Neuronal stem cell (in vitro differentiated cells): Measurements from ENCODE around the gene MBOAT7.
A peak's percentile ranks its signal among the peaks of the same experiment; 100 is the strongest.

Source experiments
- DNase-seq: peaks from one replicate; pipeline ENCODE4 v3.0.0-alpha.2; 2013; ENCODE audit warnings: low spot score
- H2AFZ ChIP-seq: one replicate; pipeline ENCODE4 v1.6.1; 2013; ENCODE audit warnings: mild to moderate bottlenecking, low read length, inconsistent platforms
- H2AK5ac ChIP-seq: 2 replicates; pipeline ENCODE4 v1.6.1; 2013; ENCODE audit warnings: low read depth, mild to moderate bottlenecking, inconsistent platforms, low read length, moderate library complexity, mixed read lengths
- H2BK120ac ChIP-seq: 2 replicates; pipeline ENCODE4 v1.6.1; 2013; ENCODE audit warnings: low read depth, mild to moderate bottlenecking, inconsistent platforms, low read length, moderate library complexity, mixed read lengths
- H2BK12ac ChIP-seq: one replicate; pipeline ENCODE4 v1.6.1; 2013; ENCODE audit warnings: low read length, inconsistent platforms
- H2BK15ac ChIP-seq: 2 replicates; pipeline ENCODE4 v1.6.1; 2013; ENCODE audit warnings: mild to moderate bottlenecking, low read length, inconsistent platforms, mixed read lengths
- H2BK5ac ChIP-seq: one replicate; pipeline ENCODE4 v1.6.1; 2013; ENCODE audit warnings: inconsistent platforms, mild to moderate bottlenecking, low read length, moderate library complexity
- H3K14ac ChIP-seq: one replicate; pipeline ENCODE4 v1.6.1; 2013; ENCODE audit warnings: low read length, inconsistent platforms
- H3K18ac ChIP-seq: 2 replicates; pipeline ENCODE4 v1.6.1; 2013; ENCODE audit warnings: low read length, inconsistent platforms
- H3K23ac ChIP-seq: 2 replicates; pipeline ENCODE4 v1.6.1; 2013; ENCODE audit warnings: low read depth, mild to moderate bottlenecking, mixed read lengths, low read length, inconsistent platforms; ENCODE audit not compliant: poor library complexity
- H3K27ac ChIP-seq: replicated peaks from 3 replicates; pipeline ENCODE4 v1.5.1; 2013; ENCODE audit warnings: low read length, inconsistent platforms
- H3K27me3 ChIP-seq, 3 experiments: 2 replicates each; pipeline ENCODE4 v1.6.1; 2013; ENCODE audit warnings: low read length in 3 of 3, mild to moderate bottlenecking in 2 of 3, inconsistent platforms in 1 of 3, low read depth in 1 of 3, mixed read lengths in 1 of 3, moderate library complexity in 1 of 3; ENCODE audit not compliant: control insufficient read depth in 3 of 3, insufficient read depth in 3 of 3
- H3K36me3 ChIP-seq, 2 donors: replicated peaks in 1 of 2; 2 replicates each; pipeline ENCODE4 v1.6.1; 2013; ENCODE audit warnings: low read length in 2 of 2; ENCODE audit not compliant: control insufficient read depth in 2 of 2, insufficient read depth in 2 of 2
- H3K4ac ChIP-seq: 2 replicates; pipeline ENCODE4 v1.6.1; 2013; ENCODE audit warnings: inconsistent platforms, mild to moderate bottlenecking, low read length, moderate library complexity
- H3K4me1 ChIP-seq, 2 donors: 1 replicate in 1 of 2; 2 replicates in 1 of 2; pipeline ENCODE4 v1.6.1; 2013; ENCODE audit warnings: low read length in 2 of 2, low read depth in 1 of 2; ENCODE audit not compliant: control insufficient read depth in 2 of 2, insufficient read depth in 1 of 2
- H3K4me2 ChIP-seq: one replicate; pipeline ENCODE4 v1.6.1; 2013; ENCODE audit warnings: mild to moderate bottlenecking, low read length, inconsistent platforms; ENCODE audit not compliant: insufficient read depth, poor library complexity, severe bottlenecking
- H3K4me3 ChIP-seq, 2 donors: 2 replicates each; pipeline ENCODE4 v1.5.1; 2013; ENCODE audit warnings: low read length in 2 of 2, mild to moderate bottlenecking in 2 of 2, inconsistent platforms in 1 of 2, moderate library complexity in 1 of 2
- H3K79me1 ChIP-seq: one replicate; pipeline ENCODE4 v1.6.1; 2013; ENCODE audit warnings: low read depth, mild to moderate bottlenecking, inconsistent platforms, low read length, moderate library complexity
- H3K9ac ChIP-seq: one replicate; pipeline ENCODE4 v1.6.1; 2013; ENCODE audit warnings: mild to moderate bottlenecking, low read depth, low read length, inconsistent platforms; ENCODE audit not compliant: poor library complexity
- H3K9me3 ChIP-seq, 2 donors: replicated peaks in 1 of 2; 2 replicates each; pipeline versions ENCODE3 to v1.6.1; 2013; ENCODE audit warnings: low read length in 2 of 2, mild to moderate bottlenecking in 2 of 2, inconsistent platforms in 1 of 2, low read depth in 1 of 2, mixed read lengths in 1 of 2, moderate library complexity in 1 of 2; ENCODE audit not compliant: control insufficient read depth in 2 of 2, insufficient read depth in 1 of 2
- H4K8ac ChIP-seq: one replicate; pipeline ENCODE4 v1.6.1; 2013; ENCODE audit warnings: low read depth, mild to moderate bottlenecking, inconsistent platforms, low read length, moderate library complexity
- H4K91ac ChIP-seq: one replicate; pipeline ENCODE4 v1.6.1; 2013; ENCODE audit warnings: low read length, low read depth, mild to moderate bottlenecking, inconsistent platforms; ENCODE audit not compliant: poor library complexity
- WGBS, 2 donors: extraction: QIAGEN DNeasy Blood & Tissue Kit; methylation state at CpG; one replicate each; pipeline ENCODE4 v1.1.7; 2013; ENCODE audit warnings: missing lambda C conversion rate in 2 of 2, mixed read lengths in 1 of 2; ENCODE audit not compliant: insufficient read length in 2 of 2, insufficient replicate concordance in 1 of 2; ENCODE audit errors: extremely low coverage in 2 of 2; 5-methylcytosine and 5-hydroxymethylcytosine counted together

The MBOAT7 gene

DNA sequence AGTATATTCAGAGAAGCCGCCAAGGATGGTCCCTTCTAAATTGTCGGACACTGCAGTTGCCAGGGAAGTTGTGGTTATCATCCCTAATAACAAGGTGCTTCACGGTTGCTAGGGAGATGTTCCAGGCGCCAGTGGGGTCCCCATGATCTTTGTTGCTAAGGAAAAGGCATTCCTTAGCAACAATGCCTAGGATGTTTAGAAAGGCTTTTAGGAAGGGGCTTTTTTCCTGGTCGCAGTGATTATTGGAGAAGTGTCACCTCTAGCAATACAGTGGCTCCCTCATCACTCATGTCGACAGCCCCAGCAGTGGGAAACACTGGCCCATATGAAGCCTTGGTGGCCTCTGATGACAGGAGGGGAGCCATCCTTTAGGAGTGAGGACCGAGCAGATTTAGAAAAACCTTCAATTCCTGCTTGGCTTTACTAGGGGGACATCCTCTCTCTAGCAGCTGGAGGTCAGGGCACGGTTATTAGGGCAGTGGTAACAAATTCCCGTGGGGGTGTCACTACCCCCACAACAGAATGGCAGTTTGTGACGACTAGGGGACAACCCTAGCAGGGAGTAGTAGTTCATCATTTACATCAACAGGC, 10.0 kb downstream of the MBOAT7 start:
- no peak for DNase-seq
- H3K9me3 ChIP-seq = no peaks in the 10 kb centered on the region
- no peak overlapping the region for H3K4me2 ChIP-seq
- H3K18ac ChIP-seq = no peak overlapping the region
- H3K4me1 ChIP-seq = peaks cover 8 to 23% of the 10 kb centered on the region in 2 donors
- H2BK120ac ChIP-seq = no peak overlapping the region
- H3K27ac ChIP-seq = no peak overlapping the region
- no peak overlapping the region for H2BK5ac ChIP-seq
- H2BK15ac ChIP-seq = no peak overlapping the region
- no peak overlapping the region for H3K4me3 ChIP-seq
- H3K4ac ChIP-seq = no peak overlapping the region
- no peak overlapping the region for H3K9ac ChIP-seq
- H2AK5ac ChIP-seq = no peak overlapping the region
- H4K91ac ChIP-seq = no peak overlapping the region
- H4K8ac ChIP-seq = no peak overlapping the region
- no peak overlapping the region for H2BK12ac ChIP-seq
- H3K23ac ChIP-seq = no peak overlapping the region
- peaks cover 29 to 62% of the 10 kb centered on the region in 2 donors for H3K36me3 ChIP-seq
- WGBS, 2 donors = no CpG with 5 or more reads among the region's 10 CpGs
- H3K79me1 ChIP-seq = no peaks in the 10 kb centered on the region
- H2AFZ ChIP-seq = no peak overlapping the region
- H3K14ac ChIP-seq = no peak overlapping the region
- H3K27me3 ChIP-seq = no peaks in the 10 kb centered on the region

DNA sequence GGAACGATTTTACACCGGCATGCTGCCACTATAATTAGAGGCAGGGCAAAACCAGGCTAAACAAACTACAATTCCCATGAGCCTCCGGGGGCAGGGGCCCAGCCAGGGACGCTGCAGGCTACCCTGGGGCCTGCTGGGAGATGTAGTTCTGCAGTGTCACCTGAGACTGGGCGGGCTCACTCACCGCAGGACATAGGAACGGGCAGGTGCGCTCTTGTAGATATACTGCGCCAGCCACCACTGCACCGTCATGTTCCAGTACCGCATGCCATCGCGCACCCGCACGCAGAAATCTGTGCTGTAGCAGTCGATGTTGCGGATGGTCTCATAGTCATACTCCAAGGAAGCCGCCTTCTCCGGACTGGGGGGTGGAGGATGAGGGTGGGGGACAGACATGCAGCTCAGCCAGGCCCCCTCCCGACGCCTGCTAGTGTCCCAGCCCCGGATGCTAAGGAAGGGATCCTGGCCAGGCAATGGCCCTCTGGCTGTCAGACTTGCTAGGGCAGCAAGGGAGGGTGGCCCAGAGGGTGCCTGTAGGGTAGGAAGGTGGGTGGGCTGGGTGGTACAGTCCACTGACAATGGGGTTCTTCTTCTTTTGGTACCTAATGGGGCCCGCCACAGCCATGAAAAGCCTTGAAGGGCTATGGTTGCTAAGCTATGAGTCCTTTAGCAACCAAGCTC, 10.7 kb downstream of the MBOAT7 start:
- Histone ChIP-seq H3K36me3 (peaks cover 27 to 56% of the 10 kb centered on the region in 2 donors), H3K27ac (no peak overlapping the region), H4K8ac (peak overlapping the region; percentile 20)

DNA sequence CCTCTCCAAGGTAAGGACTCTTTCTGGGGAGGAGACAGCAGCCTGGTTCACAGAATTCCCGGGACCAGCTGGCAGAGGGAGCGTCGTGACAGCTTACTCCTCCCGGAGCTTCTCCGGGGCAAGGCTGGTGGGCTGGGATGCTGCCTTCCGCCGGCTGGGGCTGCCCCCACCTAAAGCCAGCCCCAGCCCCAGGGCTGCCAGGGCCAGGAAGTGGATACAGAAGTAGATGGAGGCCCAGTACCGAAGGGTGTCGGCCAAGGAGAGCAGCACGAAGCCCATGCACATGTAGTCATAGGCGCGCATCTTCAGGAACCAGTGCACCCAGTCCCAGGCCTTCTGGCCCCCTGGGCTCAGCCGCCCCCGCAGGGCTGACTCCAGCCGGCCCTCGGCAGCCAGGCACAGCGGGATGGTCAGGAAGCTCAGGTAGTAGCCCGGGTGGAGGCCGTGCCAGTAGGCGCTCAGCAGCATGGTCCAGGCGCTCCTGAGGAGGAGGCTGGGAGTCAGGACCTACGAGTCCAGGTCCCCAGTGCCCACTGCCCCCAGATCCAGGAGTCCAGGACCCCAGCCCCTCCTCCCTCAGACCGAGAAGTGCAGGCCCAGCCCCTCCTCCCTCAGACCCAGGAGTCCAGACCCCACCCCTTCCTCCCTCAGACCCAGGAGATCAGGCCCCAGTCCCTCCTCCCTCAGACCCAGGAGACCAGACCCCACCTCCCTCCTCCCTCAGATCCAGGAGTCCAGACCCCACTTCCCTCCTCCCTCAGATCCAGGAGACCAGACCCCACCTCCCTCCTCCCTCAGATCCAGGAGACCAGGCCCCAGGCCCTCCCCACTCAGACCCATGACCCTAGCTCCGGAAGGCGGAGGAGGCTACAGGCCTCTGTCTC, 15.2 kb downstream of the MBOAT7 start:
- H3K4ac ChIP-seq = peak overlapping the region; percentile 23
- H2BK5ac ChIP-seq = no peak overlapping the region
- H3K27ac ChIP-seq = no peak overlapping the region
- H2BK120ac ChIP-seq = no peak overlapping the region
- no peak overlapping the region for H3K14ac ChIP-seq
- no peak overlapping the region for H3K4me3 ChIP-seq
- no peak overlapping the region for H4K8ac ChIP-seq
- peaks cover 3 to 10% of the 10 kb centered on the region in 2 donors for H3K4me1 ChIP-seq
- DNase-seq = no peak
- peak overlapping the region; percentile 46 for H2AK5ac ChIP-seq
- WGBS, 2 donors = no CpG with 5 or more reads among the region's 25 CpGs
- peak overlapping the region; percentile 80 for H3K23ac ChIP-seq
- H3K79me1 ChIP-seq = no peaks in the 10 kb centered on the region
- peak overlapping the region; percentile 60 for H3K9ac ChIP-seq
- no peaks in the 10 kb centered on the region for H3K9me3 ChIP-seq
- H2BK15ac ChIP-seq = no peak overlapping the region
- peak overlapping the region; percentile 71 for H3K18ac ChIP-seq
- H2BK12ac ChIP-seq = no peak overlapping the region
- H3K27me3 ChIP-seq = no peaks in the 10 kb centered on the region
- peaks cover 12 to 29% of the 10 kb centered on the region in 2 donors for H3K36me3 ChIP-seq
- no peak overlapping the region for H4K91ac ChIP-seq
- H3K4me2 ChIP-seq = no peak overlapping the region
- H2AFZ ChIP-seq = no peak overlapping the region

More for the DNA sequence above, 10.7 kb downstream of the MBOAT7 start:
- H3K9me3 ChIP-seq = no peaks in the 10 kb centered on the region
- peaks cover 8 to 23% of the 10 kb centered on the region in 2 donors for H3K4me1 ChIP-seq
- H3K9ac ChIP-seq = peak overlapping the region; percentile 34
- no peak overlapping the region for H3K14ac ChIP-seq
- peak overlapping the region; percentile 29 for H3K23ac ChIP-seq
- H3K4me2 ChIP-seq = no peak overlapping the region
- H3K4ac ChIP-seq = no peak overlapping the region
- H2AFZ ChIP-seq = no peak overlapping the region
- WGBS, 2 donors = no CpG with 5 or more reads among the region's 23 CpGs
- H4K91ac ChIP-seq = no peak overlapping the region
- no peak overlapping the region for H2BK12ac ChIP-seq
- no peak overlapping the region for H3K18ac ChIP-seq
- no peak for DNase-seq
- no peaks in the 10 kb centered on the region for H3K27me3 ChIP-seq
- H2BK5ac ChIP-seq = no peak overlapping the region
- no peak overlapping the region for H3K4me3 ChIP-seq
- no peaks in the 10 kb centered on the region for H3K79me1 ChIP-seq
- no peak overlapping the region for H2AK5ac ChIP-seq
- no peak overlapping the region for H2BK15ac ChIP-seq
- no peak overlapping the region for H2BK120ac ChIP-seq

DNA sequence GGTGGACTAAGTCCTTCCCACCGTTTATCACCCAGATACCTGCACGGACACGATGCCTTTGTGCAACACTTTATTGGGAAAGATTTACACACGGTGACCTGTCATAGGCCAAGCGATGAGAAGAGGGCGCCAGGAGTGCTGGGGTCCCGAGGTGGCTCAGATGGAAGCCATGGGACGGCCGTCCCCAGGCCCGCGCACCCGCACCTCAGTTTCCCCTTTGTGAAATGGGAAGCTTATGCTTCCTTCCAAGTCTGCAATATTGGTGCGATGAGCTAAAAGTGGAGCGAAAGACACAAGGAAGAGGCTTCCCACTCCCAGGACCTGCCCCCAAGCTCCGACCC, 16.1 kb downstream of the MBOAT7 start:
- H3K23ac ChIP-seq = peak overlapping the region; percentile 43
- no peak overlapping the region for H2BK12ac ChIP-seq
- no peak overlapping the region for H3K4me2 ChIP-seq
- no peak overlapping the region for H3K4me3 ChIP-seq
- H3K27ac ChIP-seq = no peak overlapping the region
- H2AK5ac ChIP-seq = no peak overlapping the region
- no peak overlapping the region for H3K4ac ChIP-seq
- no peak overlapping the region for H2AFZ ChIP-seq
- H3K27me3 ChIP-seq = no peaks in the 10 kb centered on the region
- H3K36me3 ChIP-seq = peaks cover 9 to 22% of the 10 kb centered on the region in 2 donors
- no peak overlapping the region for H3K9ac ChIP-seq
- H4K8ac ChIP-seq = no peak overlapping the region
- H3K9me3 ChIP-seq = no peaks in the 10 kb centered on the region
- H4K91ac ChIP-seq = no peak overlapping the region
- no peak for DNase-seq
- no peak overlapping the region for H3K18ac ChIP-seq
- H2BK15ac ChIP-seq = no peak overlapping the region
- WGBS, 2 donors = no CpG with 5 or more reads among the region's 15 CpGs
- H3K14ac ChIP-seq = no peak overlapping the region
- no peak overlapping the region for H2BK5ac ChIP-seq
- H2BK120ac ChIP-seq = no peak overlapping the region
- H3K79me1 ChIP-seq = no peaks in the 10 kb centered on the region
- peaks cover under 1 to 3% of the 10 kb centered on the region in 2 donors for H3K4me1 ChIP-seq
